Umbilical cord (tissue), 2 donors: Measurements from ENCODE around the gene TAOK3. TPM values are rescaled to one million over a fixed set of nuclear protein-coding genes. Genes with fewer than 3 reads are reported as not detected.
"Not testable (repeated sequence)": the region's sequence is repeated elsewhere in the genome, so short reads cannot be mapped to it uniquely, and the experiment has no call there.

ENCODE experiments used
- DNase-seq: peaks from one replicate; pipeline ENCODE4 v3.0.0-alpha.2; 2015; ENCODE audit warnings: low spot score
- total RNA-seq: library from RNA; depleted of rRNA; stranded (reverse); fragments of >200 nt; gene quantifications from one replicate; pipeline ENCODE4 v1.2.3, GENCODE V29; 2014; ENCODE audit warnings: low replicate concordance; ENCODE audit not compliant: insufficient read depth

TAOK3 gene
- total RNA-seq, 1 donor from 2014 or later = 43.6 TPM

DNA sequence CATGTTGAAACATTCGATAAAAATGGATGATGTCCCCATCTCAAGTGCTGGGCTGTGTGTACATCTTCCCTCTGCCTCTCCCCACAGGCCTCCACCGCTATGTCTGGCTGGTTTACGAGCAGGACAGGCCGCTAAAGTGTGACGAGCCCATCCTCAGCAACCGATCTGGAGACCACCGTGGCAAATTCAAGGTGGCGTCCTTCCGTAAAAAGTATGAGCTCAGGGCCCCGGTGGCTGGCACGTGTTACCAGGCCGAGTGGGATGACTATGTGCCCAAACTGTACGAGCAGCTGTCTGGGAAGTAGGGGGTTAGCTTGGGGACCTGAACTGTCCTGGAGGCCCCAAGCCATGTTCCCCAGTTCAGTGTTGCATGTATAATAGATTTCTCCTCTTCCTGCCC lies 228.2 kb downstream of the TAOK3 start:
- no peak for DNase-seq

DNA sequence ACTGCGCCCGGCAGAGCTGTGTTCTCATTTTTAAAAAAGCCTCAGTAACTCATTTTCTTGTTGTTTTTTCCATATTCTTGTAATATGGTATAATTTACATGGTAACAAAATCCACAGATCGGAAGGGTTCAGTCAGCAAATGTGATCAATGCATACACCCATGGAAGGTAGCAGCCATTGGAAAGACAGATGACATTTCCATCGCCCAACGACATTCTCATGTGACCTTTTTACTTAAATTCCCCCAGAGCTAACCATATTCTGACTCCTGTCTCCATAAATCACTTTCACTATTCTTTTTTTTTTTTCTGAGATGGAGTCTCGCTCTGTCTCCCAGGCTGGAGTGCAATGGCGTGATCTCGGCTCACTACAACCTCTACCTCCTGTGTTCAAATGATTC lies 231.9 kb downstream of the TAOK3 start:
- DNase-seq = no peak

DNA sequence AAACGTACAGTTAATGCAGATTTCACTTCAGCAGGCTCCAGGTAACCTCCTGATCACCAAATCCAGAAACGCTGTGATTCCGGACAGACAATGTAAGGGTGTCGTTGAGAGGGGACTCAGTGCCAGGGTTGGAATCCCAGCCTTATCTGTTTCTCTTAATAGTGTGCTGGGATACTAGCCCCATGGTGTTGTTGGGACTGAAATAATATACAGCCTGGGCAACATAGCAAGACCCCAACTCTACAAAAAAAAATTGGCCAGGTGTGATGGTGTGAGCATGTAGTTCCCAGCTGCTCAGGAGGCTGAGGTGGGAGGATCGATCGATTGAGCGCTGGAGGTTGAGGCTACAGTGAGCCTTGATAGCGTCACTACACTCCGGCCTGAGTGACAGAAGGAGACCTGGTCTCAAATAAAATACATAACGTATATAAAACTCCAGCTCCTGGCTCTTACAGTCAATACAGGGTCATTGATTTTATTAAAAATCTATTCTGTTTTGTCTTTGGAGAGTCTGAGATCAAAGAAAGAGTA lies 235.5 kb downstream of the TAOK3 start:
- DNase-seq = no peak

DNA sequence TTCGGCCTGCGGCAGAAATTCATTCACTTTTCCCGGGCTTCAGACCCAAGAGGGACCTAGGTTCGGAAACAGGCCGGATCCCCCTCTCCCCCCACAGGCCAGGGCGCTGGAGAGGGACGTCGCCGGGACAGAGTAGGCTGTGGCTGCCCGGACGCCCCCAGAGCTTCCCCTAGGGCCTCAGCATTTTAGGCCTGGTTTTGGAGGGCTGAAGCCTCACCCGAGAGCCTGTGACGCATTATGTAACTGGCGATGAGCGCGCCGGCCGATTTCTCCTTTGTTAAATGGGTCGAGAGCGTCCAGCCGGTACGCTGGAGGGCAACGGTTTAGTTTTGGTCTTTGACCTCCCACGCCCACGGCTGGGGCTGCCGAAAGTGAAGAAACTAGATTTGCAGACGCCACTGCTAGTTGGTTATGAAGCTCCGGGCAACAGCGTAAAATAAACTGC lies 236.1 kb downstream of the TAOK3 start:
- DNase-seq = peak; percentile 28

DNA sequence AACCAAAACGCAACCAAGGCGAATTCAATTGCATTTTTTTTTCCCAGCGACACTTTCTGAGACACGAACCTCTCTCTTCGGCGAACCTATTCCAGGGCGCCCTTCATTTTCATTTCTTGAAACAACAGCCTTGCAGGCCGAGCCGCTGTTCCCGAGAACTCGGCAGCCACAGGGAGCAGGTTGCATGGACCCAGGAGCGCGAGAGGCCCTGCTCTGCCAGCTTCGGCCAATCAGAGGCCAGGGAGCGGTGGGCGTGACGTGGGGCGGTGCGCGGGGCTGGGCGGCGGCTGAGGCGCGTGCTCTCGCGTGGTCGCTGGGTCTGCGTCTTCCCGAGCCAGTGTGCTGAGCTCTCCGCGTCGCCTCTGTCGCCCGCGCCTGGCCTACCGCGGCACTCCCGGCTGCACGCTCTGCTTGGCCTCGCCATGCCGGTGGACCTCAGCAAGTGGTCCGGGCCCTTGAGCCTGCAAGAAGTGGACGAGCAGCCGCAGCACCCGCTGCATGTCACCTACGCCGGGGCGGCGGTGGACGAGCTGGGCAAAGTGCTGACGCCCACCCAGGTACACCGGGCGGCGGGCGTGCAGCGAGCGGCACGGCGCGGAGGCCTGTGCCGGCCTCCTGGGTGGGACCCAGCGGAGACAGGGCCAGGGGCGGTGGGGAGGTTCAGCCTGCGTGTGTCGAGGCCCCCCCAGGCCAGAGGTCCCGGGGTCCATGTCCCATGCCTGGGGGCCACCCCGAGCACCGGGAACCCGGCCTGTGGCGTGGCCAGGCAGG lies 236.7 kb downstream of the TAOK3 start, which contains the start of gene PEBP1:
Gene PEBP1, plus strand, starts transcription at position 337 of the 771 bp plus-strand sequence. Its CDS starts 86 bp downstream, at position 423.
- DNase-seq = peak; percentile 94

DNA sequence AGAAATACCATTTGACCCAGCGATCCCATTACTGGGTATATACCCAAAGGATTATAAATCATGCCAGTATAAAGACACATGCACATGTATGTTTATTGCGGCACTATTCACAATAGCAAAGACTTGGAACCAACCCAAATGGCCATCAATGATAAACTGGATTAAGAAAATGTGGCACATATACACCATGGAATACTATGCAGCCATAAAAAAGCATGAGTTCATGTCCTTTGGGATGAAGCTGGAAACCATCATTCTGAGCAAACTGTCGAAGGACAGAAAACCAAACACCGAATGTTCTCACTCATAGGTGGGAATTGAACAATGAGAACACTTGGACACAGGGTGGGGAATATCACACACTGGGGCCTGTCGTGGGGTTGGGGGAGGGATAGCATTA lies 243.3 kb downstream of the TAOK3 start:
- not testable (repeated sequence) for DNase-seq

DNA sequence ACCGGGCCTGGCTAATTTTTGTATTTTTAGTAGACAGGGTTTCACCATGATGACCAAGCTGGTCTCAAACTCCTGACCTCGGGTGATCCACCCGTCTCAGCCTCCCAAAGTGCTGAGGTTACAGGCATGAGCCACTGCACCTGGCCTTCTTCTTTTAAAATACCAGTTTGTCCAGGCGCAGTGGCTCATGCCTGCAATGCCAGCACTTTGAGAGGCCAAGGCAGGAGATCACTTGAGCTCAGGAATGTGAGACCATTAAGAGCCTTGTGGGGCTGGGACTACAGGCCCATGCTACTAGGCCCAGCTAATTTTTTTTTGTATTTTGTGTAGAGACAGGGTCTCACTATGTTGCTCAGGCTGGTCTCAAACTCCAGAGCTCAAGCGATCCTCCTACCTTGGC lies 244.8 kb downstream of the TAOK3 start:
- DNase-seq = no peak

DNA sequence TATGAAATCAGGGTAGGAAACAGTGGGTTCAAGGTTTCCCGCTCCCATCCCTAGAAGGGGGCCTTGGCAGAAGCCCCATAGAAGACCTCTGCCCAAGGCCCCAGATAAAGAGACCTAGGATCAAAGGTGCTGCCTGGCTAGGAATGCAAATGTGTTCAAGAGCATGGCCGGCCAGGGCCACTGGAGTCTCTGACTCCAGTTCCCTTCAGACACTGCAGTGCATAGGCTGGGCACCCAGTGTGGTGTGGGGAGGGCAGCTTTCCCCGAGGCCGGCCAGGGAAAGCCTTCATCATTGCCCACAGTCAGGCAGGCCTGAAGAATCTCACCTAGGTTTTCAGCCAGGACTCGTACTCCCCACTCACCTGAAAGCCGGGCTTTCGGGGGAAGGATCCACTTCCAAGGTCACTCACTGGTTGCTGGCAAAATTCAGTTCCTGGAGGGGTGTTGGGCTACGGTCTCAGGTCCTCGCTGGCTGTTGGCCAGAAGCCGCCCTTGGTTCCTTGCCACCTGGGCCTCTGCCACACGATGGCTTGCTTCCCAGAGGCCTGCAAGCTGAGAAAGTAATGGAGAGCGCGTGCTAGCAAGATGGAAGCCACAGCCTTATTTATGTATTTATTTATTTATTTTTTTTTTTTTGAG lies 246.5 kb downstream of the TAOK3 start:
- DNase-seq = no peak

DNA sequence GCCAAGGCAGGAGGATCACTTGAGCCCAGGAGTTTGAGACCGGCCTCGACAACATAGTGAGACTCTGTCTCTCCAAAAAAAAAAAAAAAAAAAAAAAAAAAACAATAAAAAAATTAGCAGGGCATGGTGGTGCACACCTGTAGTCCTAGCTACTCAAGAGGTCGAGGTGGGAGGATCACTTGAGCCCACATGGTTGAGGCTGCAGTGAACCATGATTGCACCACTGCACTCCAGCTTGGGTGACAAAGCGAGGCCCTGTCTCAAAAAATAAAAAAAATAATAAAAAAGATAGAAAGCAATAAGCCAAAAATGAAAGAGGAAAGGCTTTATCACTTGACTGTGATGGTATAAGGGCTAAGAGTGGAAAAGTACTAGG lies 247.0 kb downstream of the TAOK3 start:
- no peak for DNase-seq

DNA sequence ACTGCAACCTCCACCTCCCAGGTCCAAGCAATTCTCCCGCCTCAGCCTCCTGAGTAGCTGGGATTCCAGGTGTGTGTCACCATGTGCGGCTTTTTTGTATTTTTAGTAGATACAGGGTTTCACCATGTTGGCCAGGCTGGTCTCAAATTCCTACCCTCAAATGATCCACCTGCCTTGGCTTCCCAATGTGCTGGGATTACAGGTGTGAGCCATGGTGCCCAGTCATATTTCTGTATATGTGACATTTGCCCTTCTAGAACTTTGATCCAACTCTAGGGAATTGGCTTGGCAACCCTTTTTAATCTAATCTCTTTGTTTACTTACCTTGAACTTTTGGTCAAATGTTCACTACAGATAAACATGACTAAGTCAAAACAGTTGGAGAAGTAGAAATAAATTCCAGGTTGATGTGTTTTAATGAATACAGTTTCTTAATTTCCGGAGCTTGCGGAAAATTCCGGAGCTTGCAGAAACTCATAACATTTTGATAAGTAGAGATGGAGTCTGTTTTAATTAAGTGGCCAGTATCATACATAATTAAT lies 248.3 kb downstream of the TAOK3 start:
- DNase-seq = no peak

DNA sequence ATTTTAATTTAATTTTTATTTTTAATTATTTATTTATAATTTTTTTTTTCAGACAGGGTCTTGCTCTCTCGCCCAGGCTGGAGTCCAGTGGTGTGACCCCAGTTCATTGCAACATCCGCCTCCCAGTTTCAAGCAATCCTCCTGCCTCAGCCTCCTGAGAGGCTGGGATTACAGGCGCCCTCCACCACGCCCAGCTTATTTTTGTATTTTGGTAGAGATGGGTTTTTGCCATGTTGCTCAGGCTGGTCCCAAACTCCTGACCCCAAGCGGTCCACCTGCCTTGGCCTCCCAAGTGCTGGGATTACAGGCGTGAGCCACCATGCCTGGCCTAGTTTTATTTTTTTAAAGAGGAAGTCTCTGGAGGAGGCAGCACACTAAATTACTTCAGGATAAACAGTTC lies 250.4 kb downstream of the TAOK3 start:
- no peak for DNase-seq

DNA sequence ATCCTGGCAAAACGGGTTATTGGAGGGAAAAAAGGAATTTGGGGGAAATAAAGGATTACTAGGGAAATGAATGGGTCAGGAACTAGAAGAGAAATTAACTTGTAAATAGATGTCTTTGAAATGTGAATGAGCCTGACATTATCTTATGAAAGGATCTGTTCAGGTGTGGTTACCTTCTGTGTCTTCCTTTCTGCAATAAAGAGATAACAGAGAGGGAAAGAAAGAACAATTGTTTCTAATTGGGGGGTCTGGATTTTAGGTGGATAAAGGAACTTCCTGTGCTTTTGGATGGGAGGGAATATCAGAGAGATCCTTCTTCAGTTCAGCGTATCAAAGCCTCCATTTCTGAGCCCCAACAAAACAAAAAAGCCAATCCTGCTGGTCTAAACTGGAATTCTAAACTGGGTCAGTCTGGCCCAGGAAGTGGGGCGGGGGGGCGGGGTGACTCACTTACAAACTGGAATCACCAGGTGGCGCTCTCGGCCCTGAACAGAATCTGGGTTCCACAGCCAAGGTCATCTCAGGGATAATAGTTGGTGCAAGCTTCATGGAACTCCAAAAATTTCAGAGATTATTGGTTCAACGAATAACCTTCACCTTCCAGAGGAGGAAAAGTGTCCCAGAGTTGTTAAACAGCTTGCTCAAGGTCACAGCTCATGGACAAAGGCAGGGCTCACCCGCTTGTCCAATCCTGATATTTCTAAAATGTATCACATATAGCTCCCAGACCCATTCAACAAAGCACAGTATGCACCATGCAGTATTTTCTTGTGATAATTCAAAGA lies 251.9 kb downstream of the TAOK3 start:
- DNase-seq = peak; percentile 67

DNA sequence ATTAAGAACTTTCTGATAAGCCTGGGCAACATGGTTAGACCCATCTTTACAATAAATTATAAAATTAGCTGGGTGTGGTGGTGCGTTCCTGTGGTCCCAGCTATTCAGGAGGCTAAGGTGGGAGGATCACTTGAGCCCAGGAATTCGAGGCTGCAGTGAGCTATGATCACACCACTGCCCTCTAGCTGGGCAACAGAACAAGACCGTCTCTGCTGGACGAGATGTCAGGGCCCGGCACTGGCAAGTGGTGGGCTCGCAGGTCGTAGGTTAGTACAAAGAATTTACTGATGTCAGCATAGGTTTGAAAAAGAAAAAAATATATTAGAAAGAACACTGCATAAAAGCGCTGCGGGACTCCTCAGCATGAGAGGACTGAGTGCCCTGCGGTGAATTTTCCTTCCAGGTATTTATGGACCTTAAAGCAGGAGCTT lies 253.2 kb downstream of the TAOK3 start:
- DNase-seq = no peak

DNA sequence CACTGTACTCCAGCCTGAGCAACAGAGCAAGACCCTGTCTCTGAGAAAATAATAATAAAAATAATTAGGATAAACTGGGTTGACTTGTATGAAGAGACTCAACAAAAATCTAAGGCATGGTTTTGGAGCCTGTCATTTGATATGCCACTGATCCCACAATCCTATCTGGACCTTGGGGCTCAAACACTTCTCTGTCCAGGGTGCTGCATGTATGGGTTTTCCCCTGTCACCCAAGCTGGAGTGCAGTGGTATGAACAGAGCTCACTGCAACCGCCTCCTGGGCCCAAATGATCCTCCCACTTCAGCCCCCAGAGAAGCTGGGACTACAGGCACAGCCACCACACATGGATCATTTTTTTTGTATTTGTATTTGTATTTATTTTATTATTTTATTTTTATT lies 263.6 kb downstream of the TAOK3 start:
- DNase-seq = no peak

DNA sequence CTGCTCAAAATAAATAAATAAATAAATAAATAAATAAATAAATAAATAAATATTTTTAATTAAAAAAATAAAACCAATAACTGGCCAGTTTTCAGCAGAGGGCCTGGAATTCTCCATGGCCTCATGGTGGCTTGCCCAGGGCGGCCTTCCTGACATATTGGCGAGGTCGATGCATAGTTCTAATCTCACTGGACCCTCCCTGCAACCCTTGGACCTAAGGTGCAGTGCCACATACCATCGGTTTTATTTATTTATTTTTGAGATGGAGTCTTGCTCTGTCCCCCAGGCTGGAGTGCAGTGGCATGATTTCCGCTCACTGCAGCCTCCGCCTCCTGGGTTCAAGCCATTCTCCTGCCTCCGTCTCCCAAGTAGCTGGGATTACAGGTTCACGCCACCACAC lies 265.0 kb downstream of the TAOK3 start:
- no peak for DNase-seq

DNA sequence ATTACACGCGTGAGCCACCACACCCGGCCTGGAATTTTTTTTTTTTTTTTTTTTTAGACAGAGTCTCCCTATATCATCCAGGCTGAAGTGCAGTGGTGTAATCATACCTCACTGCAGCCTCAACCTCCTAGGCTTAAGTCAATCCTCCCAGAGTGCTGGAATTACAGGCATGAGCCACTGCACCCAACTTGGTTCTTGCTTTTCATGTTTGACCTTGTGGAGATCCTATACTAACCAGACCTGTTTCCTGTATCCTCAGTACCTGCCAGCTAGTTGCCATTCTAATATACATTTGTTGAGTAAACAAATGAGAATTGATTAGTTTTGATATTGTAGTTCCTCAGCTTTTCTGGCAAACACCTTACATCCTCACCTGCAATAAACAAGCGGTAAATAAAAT lies 265.7 kb downstream of the TAOK3 start:
- DNase-seq = no peak

DNA sequence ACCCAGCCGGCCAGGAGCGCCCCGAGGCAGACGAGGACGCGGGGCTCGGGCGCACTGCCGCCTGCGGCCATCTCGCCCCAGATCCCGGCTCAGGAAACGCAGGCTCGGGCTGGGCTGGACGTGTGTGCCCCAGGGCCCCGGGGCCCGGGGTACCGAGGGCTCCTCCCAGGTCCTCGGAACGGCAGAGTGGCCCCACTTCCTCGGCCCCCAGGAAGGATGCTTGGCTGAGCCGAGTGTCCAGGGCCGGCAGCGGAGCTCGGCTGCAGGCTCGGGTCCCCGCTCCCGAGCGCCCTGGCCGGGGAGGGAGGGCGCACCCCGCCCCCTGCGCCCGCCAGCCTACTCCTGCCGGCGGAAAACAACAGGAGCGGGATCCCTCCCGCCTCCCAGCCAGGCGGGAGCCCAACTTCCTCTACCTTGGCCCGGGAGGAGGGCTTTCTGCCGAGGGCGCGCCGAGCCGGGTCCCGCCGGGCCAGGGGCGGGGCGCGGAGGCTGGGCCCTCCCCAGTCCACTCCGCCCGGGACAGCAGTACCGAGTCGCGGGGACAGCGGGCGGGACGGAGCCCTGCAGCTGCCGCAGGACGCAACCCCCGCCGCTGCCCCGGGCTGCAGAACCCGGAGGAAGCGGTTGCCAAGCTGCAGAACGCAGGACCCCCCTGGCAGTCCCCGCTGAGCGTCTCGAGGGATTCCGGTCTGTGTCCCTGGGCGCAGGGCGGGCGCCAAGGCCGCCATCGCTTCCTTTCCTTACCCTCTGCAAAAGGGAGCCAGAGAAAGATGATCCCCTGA lies 268.9 kb downstream of the TAOK3 start, which contains the start of gene VSIG10:
Gene VSIG10, minus strand, starts transcription at position 411 of the 782 bp plus-strand sequence. Its CDS starts 340 bp downstream, at position 71.
- peak; percentile 57 for DNase-seq

DNA sequence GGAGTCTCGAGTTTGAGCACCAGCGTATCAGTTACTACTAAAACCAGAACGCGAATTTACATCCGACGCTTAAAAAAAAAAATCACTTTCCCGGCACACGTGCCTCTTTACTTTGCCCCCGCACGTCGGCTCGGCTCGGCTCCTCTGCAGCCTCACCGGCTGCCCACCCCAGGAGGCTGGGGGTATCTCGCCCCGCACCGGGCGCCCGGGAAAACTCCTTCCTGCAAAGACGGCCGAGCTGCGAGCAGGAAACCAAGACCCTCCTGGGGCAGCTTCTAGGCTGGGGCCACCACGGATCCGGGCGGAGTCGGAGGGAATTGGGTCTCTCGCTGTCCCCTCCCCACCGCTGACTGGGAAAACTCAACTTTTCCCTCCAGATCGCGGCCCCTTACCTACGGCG lies 269.5 kb downstream of the TAOK3 start:
- DNase-seq = peak; percentile 7

DNA sequence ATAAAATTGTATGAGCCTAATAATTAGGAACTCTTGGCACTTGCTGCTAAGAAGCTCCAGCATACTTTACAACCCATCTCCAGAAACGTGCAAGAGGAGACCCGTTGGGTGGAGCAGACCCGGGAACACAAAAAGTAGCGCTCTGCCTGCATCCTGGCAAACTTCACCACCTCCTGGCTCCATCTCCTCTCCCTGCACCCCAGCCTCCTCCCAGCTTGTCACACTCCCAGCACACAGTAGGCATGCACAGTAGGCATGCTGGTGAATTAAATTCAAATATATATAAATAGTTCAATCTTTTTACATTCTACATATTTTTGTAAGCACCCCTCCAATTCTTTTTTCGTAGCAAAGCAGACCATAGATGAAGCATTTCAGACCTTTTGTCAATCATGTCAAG lies 270.1 kb downstream of the TAOK3 start:
- no peak for DNase-seq

DNA sequence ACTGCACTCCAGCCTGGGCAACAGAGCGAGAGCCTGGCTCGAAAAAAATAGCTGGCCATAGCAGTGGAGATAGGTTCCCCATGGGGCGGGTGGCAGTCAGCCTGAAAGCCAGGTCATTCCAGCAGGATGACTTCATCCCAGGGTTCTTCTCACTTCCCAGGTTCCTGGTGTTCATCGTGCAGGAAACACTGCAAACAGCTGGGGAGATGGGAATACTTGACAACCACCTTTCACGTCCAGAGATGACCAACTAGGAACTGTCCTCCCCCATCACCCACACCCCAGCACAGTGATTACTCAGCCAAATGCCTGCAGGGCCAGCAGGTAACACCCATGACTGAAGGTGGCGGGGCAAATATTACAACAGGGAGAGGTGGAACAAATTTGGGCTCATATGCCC lies 270.6 kb downstream of the TAOK3 start:
- DNase-seq = no peak

DNA sequence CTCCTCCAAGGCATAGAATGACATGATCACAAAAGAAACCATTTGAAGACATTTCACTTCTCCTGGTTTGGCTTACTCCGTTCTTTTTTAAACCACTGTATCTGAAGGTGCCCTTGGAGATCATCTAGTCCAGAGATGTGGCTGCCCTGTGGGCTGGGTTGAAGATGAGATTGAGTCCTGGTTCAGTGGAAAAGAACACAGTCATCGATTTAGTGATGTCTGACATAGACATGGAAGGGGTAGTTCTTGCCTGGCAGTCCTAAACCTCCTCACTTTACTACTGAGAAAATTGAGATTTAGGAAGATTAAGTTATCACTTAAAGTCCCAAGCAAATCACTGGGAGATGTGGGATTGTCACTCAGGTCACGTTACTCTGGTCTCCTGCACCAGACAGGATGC lies 271.7 kb downstream of the TAOK3 start:
- no peak for DNase-seq
